Measurements from ENCODE around the gene CNTD1.
"Not testable (repeated sequence)": the region's sequence is repeated elsewhere in the genome, so short reads cannot be mapped to it uniquely, and the experiment has no call there.

Gene CNTD1

DNA sequence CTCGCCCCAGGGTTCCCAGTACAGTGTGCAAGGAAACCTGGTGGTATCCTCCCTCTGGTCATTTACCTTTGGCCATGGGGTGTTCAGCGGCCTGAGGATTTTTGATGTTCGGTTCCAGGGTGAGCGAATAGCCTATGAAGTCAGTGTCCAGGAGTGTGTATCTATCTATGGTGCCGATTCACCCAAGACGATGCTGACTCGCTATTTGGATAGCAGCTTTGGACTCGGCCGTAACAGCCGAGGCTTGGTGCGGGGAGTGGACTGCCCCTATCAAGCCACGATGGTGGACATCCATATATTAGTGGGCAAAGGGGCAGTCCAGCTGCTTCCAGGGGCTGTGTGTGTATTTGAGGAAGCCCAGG lies 46.9 kb downstream of the CNTD1 start:
- DNase-seq (ENCODE audit: low spot score) = no peak

- DNase-seq (ENCODE audit: low spot score) = no peak
Observed at GRCh38 chr17:42845918-42846593, 47.4 kb downstream of the CNTD1 start.

DNA sequence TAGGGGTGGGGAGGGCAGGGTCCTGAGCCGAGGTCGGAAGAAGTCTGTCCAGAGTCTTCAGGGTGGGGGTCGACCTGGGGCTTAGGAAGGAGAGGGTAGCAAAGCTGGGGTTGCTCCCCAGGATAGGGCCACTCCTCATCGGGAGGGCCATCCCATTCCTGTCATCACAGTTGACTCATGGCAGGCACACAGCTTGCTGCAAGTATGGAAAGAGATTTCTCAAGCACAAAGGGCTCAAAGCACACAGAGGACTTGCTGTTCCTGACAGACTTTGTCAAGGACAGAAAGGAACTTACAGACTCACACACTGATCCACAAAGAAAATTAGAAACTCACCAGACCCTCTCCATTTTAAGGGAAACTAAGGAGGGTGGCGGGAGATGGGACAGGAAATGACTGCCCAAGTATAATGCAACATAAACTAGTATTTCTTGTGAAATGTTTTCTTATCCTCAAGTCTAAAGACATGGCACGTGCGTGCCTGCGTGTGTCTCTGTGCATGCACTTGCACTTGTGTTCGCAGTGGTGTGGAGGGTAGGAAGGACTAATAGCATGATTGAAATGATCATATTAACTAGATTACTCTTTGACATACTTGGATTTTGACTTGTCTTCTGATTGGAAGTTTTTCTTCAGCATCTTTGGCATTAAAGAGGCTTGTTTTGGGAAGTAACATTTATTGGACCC lies 48.1 kb downstream of the CNTD1 start:
- peak; percentile 58 for DNase-seq (ENCODE audit: low spot score)

DNA sequence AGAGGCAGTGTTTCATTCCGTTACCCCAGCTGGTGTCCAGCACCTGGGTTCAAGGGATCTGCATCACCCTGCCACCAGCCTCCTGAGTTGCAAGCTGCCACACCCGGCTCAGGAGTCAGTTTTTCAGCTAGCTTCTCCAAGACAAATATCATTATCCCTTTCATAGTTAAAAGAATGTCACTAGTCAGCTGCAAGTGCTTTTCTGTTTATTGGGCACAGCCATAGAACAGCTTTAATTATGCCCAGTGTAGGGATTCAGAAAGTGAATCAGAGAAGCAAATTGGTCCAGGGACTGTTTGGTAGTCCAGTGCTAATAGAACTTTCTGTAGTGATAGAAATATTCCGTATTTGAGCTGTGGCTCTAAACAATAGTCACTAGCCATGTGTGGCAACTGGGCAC lies 49.4 kb downstream of the CNTD1 start:
- DNase-seq (ENCODE audit: low spot score) = no peak

DNA sequence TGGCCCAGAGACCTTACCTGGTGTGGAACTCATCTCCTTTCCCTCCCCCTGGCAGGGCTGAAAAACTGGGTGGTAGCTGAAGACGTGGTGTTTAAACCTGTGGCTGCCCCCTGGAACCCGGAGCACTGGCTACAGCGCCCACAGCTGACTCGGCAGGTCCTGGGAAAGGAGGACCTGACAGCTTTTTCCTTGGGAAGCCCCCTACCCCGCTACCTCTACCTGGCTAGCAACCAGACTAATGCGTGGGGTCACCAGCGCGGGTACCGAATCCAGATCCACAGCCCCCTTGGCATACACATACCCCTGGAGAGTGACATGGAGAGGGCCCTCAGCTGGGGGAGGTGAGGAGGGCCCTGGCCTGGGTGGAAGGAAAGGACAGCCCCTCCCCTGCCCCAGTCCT lies 50.4 kb downstream of the CNTD1 start:
- DNase-seq (ENCODE audit: low spot score) = no peak

- DNase-seq (ENCODE audit: low spot score) = no peak
Observed at GRCh38 chr17:42849451-42850181, 51.0 kb downstream of the CNTD1 start.

GRCh38 chr17:42850954-42851353 lies 52.3 kb downstream of the CNTD1 start, which contains the start of gene AOC3:
AOC3 (plus strand) TSS chr17:42851199; CDS start chr17:42851344, 145 bp downstream.
- DNase-seq (ENCODE audit: low spot score) = no peak

GRCh38 chr17:42851371-42852240 lies 52.9 kb downstream of the CNTD1 start:
- not testable (repeated sequence) for DNase-seq (ENCODE audit: low spot score)

- no peak for DNase-seq (ENCODE audit: low spot score)
Observed at GRCh38 chr17:42852351-42852750, 53.7 kb downstream of the CNTD1 start.

GRCh38 chr17:42853004-42853403 lies 54.3 kb downstream of the CNTD1 start:
- DNase-seq (ENCODE audit: low spot score) = no peak

DNA sequence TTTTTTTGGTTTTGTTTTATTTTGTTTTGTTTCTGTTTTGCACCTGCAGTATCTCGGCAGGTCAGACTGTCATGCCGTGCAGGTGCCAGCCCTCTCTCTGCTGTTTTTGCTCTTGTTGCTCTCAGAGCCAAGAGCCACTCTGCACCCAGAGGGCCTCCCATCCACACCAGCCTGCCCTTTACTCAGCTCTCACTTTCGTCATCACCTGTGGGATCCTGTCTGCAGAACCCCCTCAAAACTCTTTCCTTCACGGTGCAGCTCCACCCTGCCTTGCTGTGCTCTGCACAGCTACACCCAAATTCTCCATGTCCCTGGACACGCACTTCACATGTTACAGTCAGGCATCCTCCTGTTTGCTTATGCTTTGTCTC lies 54.9 kb downstream of the CNTD1 start:
- no peak for DNase-seq (ENCODE audit: low spot score)

DNA sequence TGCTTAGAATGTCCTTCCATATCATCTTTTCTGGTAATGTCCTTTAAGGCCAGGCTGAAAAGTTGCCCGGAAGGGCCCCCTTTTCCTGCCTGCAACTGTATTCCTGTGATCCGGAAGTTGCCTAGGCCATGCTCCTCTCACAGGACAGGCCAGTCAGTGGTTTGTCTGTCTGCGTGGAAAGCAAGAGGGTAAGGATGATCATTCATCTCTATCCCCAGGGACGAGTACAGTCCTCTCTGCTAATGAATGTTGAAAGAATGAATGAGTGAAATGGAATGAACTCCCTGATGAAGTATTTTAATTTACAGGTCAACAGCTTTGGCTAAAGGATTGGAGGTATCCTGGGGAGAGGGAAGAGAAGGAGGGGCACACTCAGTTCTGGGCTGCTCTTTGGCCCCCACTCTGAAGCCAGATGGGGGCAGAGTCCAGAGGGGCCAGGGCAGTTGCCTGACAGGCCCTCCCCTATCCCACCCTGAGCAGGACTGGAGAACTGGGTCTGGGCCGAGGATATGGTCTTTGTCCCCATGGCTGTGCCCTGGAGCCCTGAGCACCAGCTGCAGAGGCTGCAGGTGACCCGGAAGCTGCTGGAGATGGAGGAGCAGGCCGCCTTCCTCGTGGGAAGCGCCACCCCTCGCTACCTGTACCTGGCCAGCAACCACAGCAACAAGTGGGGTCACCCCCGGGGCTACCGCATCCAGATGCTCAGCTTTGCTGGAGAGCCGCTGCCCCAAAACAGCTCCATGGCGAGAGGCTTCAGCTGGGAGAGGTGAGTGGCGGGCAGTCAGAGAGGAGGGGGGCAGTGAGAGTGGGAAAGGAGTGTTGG lies 55.5 kb downstream of the CNTD1 start:
- DNase-seq (ENCODE audit: low spot score) = no peak

DNA sequence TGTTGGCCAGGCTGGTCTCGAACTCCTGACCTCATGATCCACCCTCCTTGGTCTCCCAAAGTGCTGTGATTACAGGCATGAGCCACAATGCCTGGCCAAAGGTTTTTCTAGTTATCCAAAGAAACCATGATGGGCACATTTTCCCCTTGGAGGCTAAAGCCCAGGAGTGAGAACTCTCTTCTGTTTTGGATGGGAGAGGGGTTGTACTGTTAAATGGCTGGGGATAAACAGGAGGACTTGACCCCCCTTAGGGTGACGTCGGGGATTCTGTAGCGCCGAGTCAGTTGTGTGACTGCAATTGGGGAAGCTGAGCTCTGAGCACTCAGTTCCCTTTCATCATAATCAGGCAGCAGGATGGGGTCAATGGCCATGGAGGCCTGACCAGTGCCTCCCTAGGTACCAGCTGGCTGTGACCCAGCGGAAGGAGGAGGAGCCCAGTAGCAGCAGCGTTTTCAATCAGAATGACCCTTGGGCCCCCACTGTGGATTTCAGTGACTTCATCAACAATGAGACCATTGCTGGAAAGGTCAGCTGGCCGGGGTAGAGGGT lies 56.5 kb downstream of the CNTD1 start:
- no peak for DNase-seq (ENCODE audit: low spot score)

DNA sequence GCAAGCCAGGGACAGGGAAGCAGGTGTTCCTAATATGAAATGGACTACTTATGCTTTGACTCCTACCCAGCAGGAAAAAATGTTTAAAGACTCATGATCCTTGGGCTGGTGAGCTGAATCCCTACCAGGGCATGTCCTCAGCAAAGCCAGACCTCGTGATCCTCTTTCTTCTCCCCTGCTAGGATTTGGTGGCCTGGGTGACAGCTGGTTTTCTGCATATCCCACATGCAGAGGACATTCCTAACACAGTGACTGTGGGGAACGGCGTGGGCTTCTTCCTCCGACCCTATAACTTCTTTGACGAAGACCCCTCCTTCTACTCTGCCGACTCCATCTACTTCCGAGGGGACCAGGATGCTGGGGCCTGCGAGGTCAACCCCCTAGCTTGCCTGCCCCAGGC lies 57.4 kb downstream of the CNTD1 start:
- not testable (repeated sequence) for DNase-seq (ENCODE audit: low spot score)

GRCh38 chr17:42856516-42856915 lies 57.9 kb downstream of the CNTD1 start:
- not testable (repeated sequence) for DNase-seq (ENCODE audit: low spot score)

- no peak for DNase-seq (ENCODE audit: low spot score)
Observed at GRCh38 chr17:42857389-42857788, 58.7 kb downstream of the CNTD1 start.

Measured in AG08396 (cell line).